Kidney epithelial cell (primary cell): ENCODE measurements around the gene RXRA. TPM values are rescaled to one million over a fixed set of nuclear protein-coding genes. Genes with fewer than 3 reads are reported as not detected.

Experiments used
- DNase-seq: peaks from one replicate; pipeline ENCODE4 v3.0.0-alpha.2; 2010; ENCODE audit warnings: low read depth
- H3K27me3 ChIP-seq: 2 replicates; pipeline ENCODE4 v1.6.0; 2011; ENCODE audit warnings: low read length; ENCODE audit not compliant: control insufficient read depth, insufficient read depth
- H3K36me3 ChIP-seq: 2 replicates; pipeline ENCODE4 v1.5.1; 2011; ENCODE audit warnings: low read length; ENCODE audit not compliant: control insufficient read depth, insufficient read depth
- H3K4me3 ChIP-seq: 2 replicates; pipeline ENCODE4 v1.5.1; 2011; ENCODE audit warnings: low read depth, mild to moderate bottlenecking, control low read depth, low read length
- CTCF ChIP-seq: IDR thresholded peaks from 2 replicates; pipeline ENCODE4 v1.5.1; 2011; ENCODE audit warnings: mild to moderate bottlenecking, moderate library complexity, low read length, control low read depth, inconsistent platforms; ENCODE audit not compliant: insufficient read depth, poor library complexity, severe bottlenecking
- total RNA-seq: library from RNA; depleted of rRNA; stranded (reverse); fragments of >200 nt; gene quantifications from 2 replicates; pipeline ENCODE4 v1.2.3, GENCODE V29; 2015

Gene RXRA
- total RNA-seq, 1 donor from 2014 or later = 15.0 TPM

GRCh38 chr9:134459573-134459972 lies 133.3 kb downstream of the RXRA start:
- Histone ChIP-seq H3K27me3 (peaks cover 7% of the 10 kb centered on the region), H3K36me3 (no peaks in the 10 kb centered on the region), H3K4me3 (no peak overlapping the region)
- no peak for DNase-seq
- TF ChIP-seq CTCF = no peak

GRCh38 chr9:134460206-134460605 lies 134.0 kb downstream of the RXRA start:
- TF ChIP-seq CTCF = no peak
- Histone ChIP-seq H3K36me3 (no peaks in the 10 kb centered on the region), H3K27me3 (peaks cover 7% of the 10 kb centered on the region), H3K4me3 (no peak overlapping the region)
- no peak for DNase-seq

- TF ChIP-seq CTCF = no peak
- no peak for DNase-seq
- Histone ChIP-seq H3K4me3 (no peak overlapping the region), H3K36me3 (no peaks in the 10 kb centered on the region), H3K27me3 (peaks cover 7% of the 10 kb centered on the region)
Observed at GRCh38 chr9:134460896-134461295, 134.6 kb downstream of the RXRA start.

- Histone ChIP-seq H3K4me3 (no peak overlapping the region), H3K36me3 (no peaks in the 10 kb centered on the region), H3K27me3 (peaks cover 7% of the 10 kb centered on the region)
- no peak for DNase-seq
- no peak for TF ChIP-seq CTCF
Observed at GRCh38 chr9:134461426-134461982, 135.2 kb downstream of the RXRA start.

GRCh38 chr9:134462318-134462717 lies 136.1 kb downstream of the RXRA start:
- peaks cover 10% of the 10 kb centered on the region for H3K27me3 ChIP-seq
- DNase-seq = no peak
- no peak for TF ChIP-seq CTCF
- no peak overlapping the region for H3K4me3 ChIP-seq
- no peaks in the 10 kb centered on the region for H3K36me3 ChIP-seq

- Histone ChIP-seq H3K36me3 (no peaks in the 10 kb centered on the region), H3K4me3 (no peak overlapping the region), H3K27me3 (peaks cover 10% of the 10 kb centered on the region)
- DNase-seq = no peak
- TF ChIP-seq CTCF = no peak
Observed at GRCh38 chr9:134463280-134463679, 137.0 kb downstream of the RXRA start.
